Measurements from ENCODE around the gene CACNA1I.

The CACNA1I gene

GRCh38 chr22:39648630-39648950, 78.0 kb downstream of the CACNA1I start:
- Histone ChIP-seq H3K4me3 (replicated peaks; ENCODE audit: low read depth, low read length) (no peak overlapping the region), H3K27me3 (replicated peaks; ENCODE audit: control insufficient read depth, insufficient read depth, low read length) (no peaks in the 10 kb centered on the region; the same call in 1 of the 2 replicates), H3K36me3 (ENCODE audit: control insufficient read depth, insufficient read depth, low read length) (no peaks in the 10 kb centered on the region)
- TF ChIP-seq CTCF (IDR thresholded peaks at IDR 0.05; ENCODE audit: insufficient read depth, low read length, poor library complexity, severe bottlenecking), result no peak
- DNase-seq (ENCODE audit: extremely low read depth, insufficient read length), result no peak

- no peak overlapping the region for H3K4me3 ChIP-seq (replicated peaks; ENCODE audit: low read depth, low read length)
- no peaks in the 10 kb centered on the region for H3K36me3 ChIP-seq (ENCODE audit: control insufficient read depth, insufficient read depth, low read length)
- H3K27me3 ChIP-seq (replicated peaks; ENCODE audit: control insufficient read depth, insufficient read depth, low read length), result no peaks in the 10 kb centered on the region; the same call in 1 of the 2 replicates
- DNase-seq (ENCODE audit: extremely low read depth, insufficient read length), result no peak
- no peak for TF ChIP-seq CTCF (IDR thresholded peaks at IDR 0.05; ENCODE audit: insufficient read depth, low read length, poor library complexity, severe bottlenecking)
Measured at GRCh38 chr22:39649500-39650089, 79.0 kb downstream of the CACNA1I start.

GRCh38 chr22:39651053-39651996, 80.8 kb downstream of the CACNA1I start:
- Histone ChIP-seq H3K27me3 (replicated peaks; ENCODE audit: control insufficient read depth, insufficient read depth, low read length) (peaks cover 3% of the 10 kb centered on the region; the same call in 1 of the 2 replicates), H3K4me3 (replicated peaks; ENCODE audit: low read depth, low read length) (no peak overlapping the region), H3K36me3 (ENCODE audit: control insufficient read depth, insufficient read depth, low read length) (no peaks in the 10 kb centered on the region)
- no peak for TF ChIP-seq CTCF (IDR thresholded peaks at IDR 0.05; ENCODE audit: insufficient read depth, low read length, poor library complexity, severe bottlenecking)
- DNase-seq (ENCODE audit: extremely low read depth, insufficient read length), result no peak

- no peak for TF ChIP-seq CTCF (IDR thresholded peaks at IDR 0.05; ENCODE audit: insufficient read depth, low read length, poor library complexity, severe bottlenecking)
- no peak for DNase-seq (ENCODE audit: extremely low read depth, insufficient read length)
- H3K4me3 ChIP-seq (replicated peaks; ENCODE audit: low read depth, low read length), result no peak overlapping the region
- peaks cover 3% of the 10 kb centered on the region for H3K27me3 ChIP-seq (replicated peaks; ENCODE audit: control insufficient read depth, insufficient read depth, low read length)
- no peaks in the 10 kb centered on the region for H3K36me3 ChIP-seq (ENCODE audit: control insufficient read depth, insufficient read depth, low read length)
Measured at GRCh38 chr22:39652990-39653786, 82.6 kb downstream of the CACNA1I start.

- TF ChIP-seq CTCF (IDR thresholded peaks at IDR 0.05; ENCODE audit: insufficient read depth, low read length, poor library complexity, severe bottlenecking), result no peak
- Histone ChIP-seq H3K27me3 (replicated peaks; ENCODE audit: control insufficient read depth, insufficient read depth, low read length) (peaks cover 3% of the 10 kb centered on the region), H3K36me3 (ENCODE audit: control insufficient read depth, insufficient read depth, low read length) (no peaks in the 10 kb centered on the region), H3K4me3 (replicated peaks; ENCODE audit: low read depth, low read length) (no peak overlapping the region)
- no peak for DNase-seq (ENCODE audit: extremely low read depth, insufficient read length)
Measured at GRCh38 chr22:39653787-39654077, 83.2 kb downstream of the CACNA1I start.
